ENCODE measurements around the gene SMAD1. TPM values are rescaled to one million over a fixed set of nuclear protein-coding genes. Genes with fewer than 3 reads are reported as not detected.

Gene SMAD1
- 30.4 and 33.0 TPM in 2 replicates for total RNA-seq

DNA sequence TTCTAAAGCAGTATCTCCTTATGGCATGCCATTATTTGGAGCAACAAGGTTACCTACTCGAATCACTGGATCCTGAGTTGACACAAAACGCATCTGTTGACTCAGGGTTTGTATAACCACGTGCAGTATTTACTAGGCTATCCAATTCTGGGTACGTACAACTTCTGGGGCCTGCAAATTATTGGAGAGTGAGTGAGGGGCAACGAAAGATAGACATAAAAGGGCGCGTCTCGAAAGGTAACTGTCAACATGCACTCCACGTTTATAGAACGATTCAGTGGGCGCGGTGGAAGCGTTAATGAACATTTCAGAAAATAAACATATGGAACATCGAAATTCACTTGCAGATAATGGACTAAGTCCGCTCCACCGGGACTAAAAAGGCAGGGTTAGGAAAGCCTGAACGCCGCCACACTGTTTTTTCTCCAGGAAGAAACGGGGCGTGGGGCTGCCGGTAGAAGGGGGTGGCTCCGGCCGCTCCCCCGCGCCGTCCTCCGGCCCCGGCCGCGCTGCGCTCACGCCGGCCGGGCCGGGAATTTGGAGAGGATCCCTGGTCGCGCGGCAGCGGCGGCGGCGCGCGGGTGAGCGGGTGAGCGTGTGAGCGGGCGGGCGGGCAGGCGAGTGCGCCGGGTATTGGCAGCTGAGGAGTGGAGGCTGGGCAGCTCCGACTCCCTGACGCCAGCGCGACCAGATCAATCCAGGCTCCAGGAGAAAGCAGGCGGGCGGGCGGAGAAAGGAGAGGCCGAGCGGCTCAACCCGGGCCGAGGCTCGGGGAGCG is at the start of gene SMAD1:
Gene SMAD1, plus strand, starts transcription at position 690 of the 778 bp plus-strand sequence. CDS start 32,761 bp downstream, outside the sequence.
- DNase-seq (ENCODE audit: insufficient read length, low spot score, missing footprints), result peak; percentile 96
- Histone ChIP-seq H3K27ac (ENCODE audit: low read depth, low read length) (peak within 1 kb of the TSS; percentile 81), H3K4me1 (ENCODE audit: insufficient read depth, low read length) (peaks cover 13% of the 10 kb centered on the region), H3K36me3 (ENCODE audit: insufficient read depth, low read length) (no peaks in the 10 kb centered on the region), H2AFZ (ENCODE audit: low read length) (peak within 1 kb of the TSS; percentile 93), H3K79me2 (ENCODE audit: insufficient read depth, low read length) (peaks cover 31% of the 10 kb centered on the region), H3K9me3 (ENCODE audit: low read depth, low read length) (no peaks in the 10 kb centered on the region), H3K4me3 (ENCODE audit: insufficient read depth, low read length) (peak within 1 kb of the TSS; percentile 89), H4K20me1 (ENCODE audit: insufficient read depth, low read length) (peaks cover 11% of the 10 kb centered on the region), H3K4me2 (ENCODE audit: insufficient read depth, low read length) (peak within 1 kb of the TSS; percentile 94), H3K27me3 (ENCODE audit: insufficient read depth, low read length) (no peaks in the 10 kb centered on the region)
- TF ChIP-seq, protein P1, sequence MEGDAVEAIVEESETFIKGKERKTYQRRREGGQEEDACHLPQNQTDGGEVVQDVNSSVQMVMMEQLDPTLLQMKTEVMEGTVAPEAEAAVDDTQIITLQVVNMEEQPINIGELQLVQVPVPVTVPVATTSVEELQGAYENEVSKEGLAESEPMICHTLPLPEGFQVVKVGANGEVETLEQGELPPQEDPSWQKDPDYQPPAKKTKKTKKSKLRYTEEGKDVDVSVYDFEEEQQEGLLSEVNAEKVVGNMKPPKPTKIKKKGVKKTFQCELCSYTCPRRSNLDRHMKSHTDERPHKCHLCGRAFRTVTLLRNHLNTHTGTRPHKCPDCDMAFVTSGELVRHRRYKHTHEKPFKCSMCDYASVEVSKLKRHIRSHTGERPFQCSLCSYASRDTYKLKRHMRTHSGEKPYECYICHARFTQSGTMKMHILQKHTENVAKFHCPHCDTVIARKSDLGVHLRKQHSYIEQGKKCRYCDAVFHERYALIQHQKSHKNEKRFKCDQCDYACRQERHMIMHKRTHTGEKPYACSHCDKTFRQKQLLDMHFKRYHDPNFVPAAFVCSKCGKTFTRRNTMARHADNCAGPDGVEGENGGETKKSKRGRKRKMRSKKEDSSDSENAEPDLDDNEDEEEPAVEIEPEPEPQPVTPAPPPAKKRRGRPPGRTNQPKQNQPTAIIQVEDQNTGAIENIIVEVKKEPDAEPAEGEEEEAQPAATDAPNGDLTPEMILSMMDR (IDR thresholded peaks at IDR 0.05; ENCODE audit: extremely low read depth, low read depth, low read length), result no peak

DNA sequence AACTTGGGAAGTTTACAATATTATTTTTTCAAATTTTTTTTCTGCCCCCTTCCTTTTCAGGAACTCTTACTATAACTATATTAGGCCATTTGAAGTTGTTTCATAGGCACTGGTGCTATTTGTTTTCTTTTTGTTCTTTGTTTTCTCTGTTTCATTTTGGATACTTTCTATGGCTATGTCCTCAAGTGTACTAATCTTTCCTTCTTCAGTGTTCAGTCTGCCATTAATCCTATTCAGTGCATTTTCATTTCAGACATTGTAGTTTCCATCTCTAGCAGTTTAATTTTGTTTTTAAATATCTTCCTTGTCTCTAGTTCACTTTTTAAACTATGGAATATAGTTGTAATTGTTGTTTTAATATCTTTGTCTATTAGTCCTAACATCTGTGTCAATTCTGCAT is 48.0 kb upstream of the SMAD1 start:
- Histone ChIP-seq H3K79me2 (ENCODE audit: insufficient read depth, low read length) (no peaks in the 10 kb centered on the region), H4K20me1 (ENCODE audit: insufficient read depth, low read length) (no peaks in the 10 kb centered on the region), H3K36me3 (ENCODE audit: insufficient read depth, low read length) (no peaks in the 10 kb centered on the region), H3K27ac (ENCODE audit: low read depth, low read length) (no peak overlapping the region), H3K9me3 (ENCODE audit: low read depth, low read length) (no peaks in the 10 kb centered on the region), H3K27me3 (ENCODE audit: insufficient read depth, low read length) (no peaks in the 10 kb centered on the region), H3K4me1 (ENCODE audit: insufficient read depth, low read length) (no peaks in the 10 kb centered on the region), H2AFZ (ENCODE audit: low read length) (no peak overlapping the region), H3K4me3 (ENCODE audit: insufficient read depth, low read length) (no peak overlapping the region), H3K4me2 (ENCODE audit: insufficient read depth, low read length) (no peak overlapping the region)
- DNase-seq (ENCODE audit: insufficient read length, low spot score, missing footprints), result no peak
- TF ChIP-seq, protein P1 (IDR thresholded peaks at IDR 0.05; ENCODE audit: extremely low read depth, low read depth, low read length), result no peak

DNA sequence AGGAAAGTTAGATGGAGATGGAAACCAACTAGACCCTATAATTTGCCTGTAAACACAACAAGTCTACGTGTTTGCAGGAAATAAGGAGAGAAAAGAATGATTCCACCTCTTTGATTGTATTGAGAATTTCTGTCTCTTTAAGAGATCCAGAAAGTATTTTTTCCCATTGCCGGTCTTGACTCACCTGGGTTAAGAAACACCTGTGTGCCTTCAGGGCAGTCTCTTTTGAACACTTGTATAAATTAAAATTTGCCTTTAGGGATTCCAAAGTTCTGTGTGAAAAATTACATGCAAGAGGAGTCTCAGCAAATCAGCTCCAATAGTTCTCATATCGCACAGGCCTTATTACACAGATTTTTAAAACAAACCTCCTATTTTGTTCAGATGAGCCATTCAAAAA is 46.0 kb upstream of the SMAD1 start:
- Histone ChIP-seq H3K4me3 (ENCODE audit: insufficient read depth, low read length) (no peak overlapping the region), H4K20me1 (ENCODE audit: insufficient read depth, low read length) (no peaks in the 10 kb centered on the region), H3K79me2 (ENCODE audit: insufficient read depth, low read length) (no peaks in the 10 kb centered on the region), H3K27me3 (ENCODE audit: insufficient read depth, low read length) (no peaks in the 10 kb centered on the region), H3K4me2 (ENCODE audit: insufficient read depth, low read length) (no peak overlapping the region), H3K27ac (ENCODE audit: low read depth, low read length) (no peak overlapping the region), H3K9me3 (ENCODE audit: low read depth, low read length) (no peaks in the 10 kb centered on the region), H3K4me1 (ENCODE audit: insufficient read depth, low read length) (no peaks in the 10 kb centered on the region), H3K36me3 (ENCODE audit: insufficient read depth, low read length) (no peaks in the 10 kb centered on the region), H2AFZ (ENCODE audit: low read length) (no peak overlapping the region)
- TF ChIP-seq, protein P1 (IDR thresholded peaks at IDR 0.05; ENCODE audit: extremely low read depth, low read depth, low read length), result no peak
- DNase-seq (ENCODE audit: insufficient read length, low spot score, missing footprints), result no peak

DNA sequence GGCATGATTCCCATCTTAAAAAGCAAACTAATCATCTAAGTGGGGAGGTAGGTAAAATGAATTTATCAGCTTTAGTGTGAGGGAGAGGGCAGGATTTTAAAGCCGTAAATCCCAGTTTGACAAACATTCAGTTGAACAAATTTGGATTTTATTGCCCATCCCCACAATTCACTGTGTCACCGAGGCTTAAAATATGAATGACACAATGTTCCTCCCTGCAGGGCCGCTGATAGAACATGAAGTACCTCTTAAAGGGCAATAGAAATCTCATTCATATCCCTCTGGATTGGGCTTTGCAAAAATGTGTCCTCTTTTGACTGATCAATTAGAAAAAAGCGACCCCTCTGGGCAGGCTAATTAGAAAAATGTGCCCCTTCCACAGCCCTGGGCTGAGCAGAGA is 45.5 kb upstream of the SMAD1 start:
- Histone ChIP-seq H3K27me3 (ENCODE audit: insufficient read depth, low read length) (no peaks in the 10 kb centered on the region), H3K4me2 (ENCODE audit: insufficient read depth, low read length) (no peak overlapping the region), H2AFZ (ENCODE audit: low read length) (no peak overlapping the region), H4K20me1 (ENCODE audit: insufficient read depth, low read length) (no peaks in the 10 kb centered on the region), H3K79me2 (ENCODE audit: insufficient read depth, low read length) (no peaks in the 10 kb centered on the region), H3K4me3 (ENCODE audit: insufficient read depth, low read length) (no peak overlapping the region), H3K27ac (ENCODE audit: low read depth, low read length) (no peak overlapping the region), H3K4me1 (ENCODE audit: insufficient read depth, low read length) (no peaks in the 10 kb centered on the region), H3K36me3 (ENCODE audit: insufficient read depth, low read length) (no peaks in the 10 kb centered on the region), H3K9me3 (ENCODE audit: low read depth, low read length) (no peaks in the 10 kb centered on the region)
- TF ChIP-seq, protein P1 (IDR thresholded peaks at IDR 0.05; ENCODE audit: extremely low read depth, low read depth, low read length), result no peak
- DNase-seq (ENCODE audit: insufficient read length, low spot score, missing footprints), result no peak

Data from osteoblast (primary cell).